Measurements from ENCODE around the gene SMNDC1.

GRCh38 chr10:110265573-110266193 lies 39.0 kb downstream of the SMNDC1 start:
- TF ChIP-seq CTCF (IDR thresholded peaks at IDR 0.05 in 2 of 3, conservative IDR thresholded peaks at IDR 0.05 in 1 of 3; ENCODE audit: control insufficient read depth in 2 of 3, extremely low read depth in 1 of 3, insufficient read depth in 1 of 3, low read depth in 3 of 3, low read length in 3 of 3) (no peak), RAD21 (IDR thresholded peaks at IDR 0.05; ENCODE audit: insufficient read depth, low read depth, low read length) (no peak), CREM (IDR thresholded peaks at IDR 0.05; ENCODE audit: low read depth) (no peak), SUZ12 (IDR thresholded peaks at IDR 0.05; ENCODE audit: unreplicated experiment) (no peak), ZNF24 (IDR thresholded peaks at IDR 0.05) (no peak), NFIC (IDR thresholded peaks at IDR 0.05; ENCODE audit: low read depth, low read length) (no peak), TCF12 (IDR thresholded peaks at IDR 0.05; ENCODE audit: low read depth, low read length) (no peak), POLR2AphosphoS5 (IDR thresholded peaks at IDR 0.05; ENCODE audit: low read length) (no peak), ZSCAN29 (IDR thresholded peaks at IDR 0.05) (no peak), YY1 (IDR thresholded peaks at IDR 0.05; ENCODE audit: low read depth, low read length) (no peak), ZNF384 (IDR thresholded peaks at IDR 0.05; ENCODE audit: borderline replicate concordance, low read depth, low read length) (no peak), MXI1 (IDR thresholded peaks at IDR 0.05; ENCODE audit: low read depth, low read length) (no peak), EP300 (IDR thresholded peaks at IDR 0.05; ENCODE audit: borderline replicate concordance in 1 of 2, control insufficient read depth in 1 of 2, low read depth in 2 of 2, low read length in 2 of 2) (no peak), NRF1 (conservative IDR thresholded peaks at IDR 0.05; ENCODE audit: low read depth, low read length) (no peak)
